ENCODE data around the gene SNRNP25. TPM values are rescaled to one million over a fixed set of nuclear protein-coding genes. Genes with fewer than 3 reads are reported as not detected.

Gene SNRNP25
- total and polyA plus RNA-seq, 2 of the 8 experiments (the other 6 are each of a cell fraction or from before 2014, with no cell fraction given), result 53.0 to 58.4 TPM

DNA sequence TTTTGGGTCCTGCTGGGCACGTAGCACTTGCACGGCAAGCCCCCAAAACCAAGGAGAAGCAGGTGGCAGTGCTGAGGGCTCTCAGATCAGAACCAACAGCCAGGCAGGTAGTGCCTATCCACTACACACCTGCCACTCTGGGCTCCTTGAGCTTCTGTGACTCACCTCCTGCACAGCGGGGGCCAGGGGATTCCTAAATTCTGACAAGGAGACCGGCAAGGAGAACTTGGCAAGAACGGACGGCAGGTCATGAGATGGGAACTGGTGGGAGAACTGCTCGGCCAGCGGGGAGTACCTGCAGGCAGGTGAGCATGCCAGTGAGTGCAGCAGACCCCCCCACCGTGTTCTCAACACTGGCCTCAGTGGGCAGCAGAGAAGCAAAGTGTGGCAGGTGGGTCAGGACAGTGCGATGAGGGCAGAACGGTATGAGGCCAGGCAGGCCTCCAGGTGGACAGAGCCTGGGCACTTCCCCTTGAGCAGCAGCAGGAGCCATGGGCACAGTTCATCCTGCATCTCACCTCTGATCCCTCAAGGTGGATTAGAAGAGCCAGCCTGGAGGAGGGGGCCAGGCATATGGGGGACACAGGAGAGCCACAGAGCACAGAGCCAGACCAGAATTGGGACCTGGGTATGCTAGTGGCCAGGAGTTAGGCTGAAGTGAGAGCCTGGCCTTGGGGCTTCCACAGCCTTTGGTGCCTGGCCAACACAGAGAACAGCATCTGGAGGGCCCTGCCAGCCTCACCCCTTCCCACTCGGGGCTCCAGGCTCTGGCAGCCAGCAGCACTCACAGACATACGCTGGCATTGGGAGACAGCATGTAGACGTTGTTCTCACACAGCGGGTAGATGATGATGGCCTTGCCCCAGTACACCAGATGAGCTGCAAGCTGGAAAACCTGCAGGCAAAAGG, 39.1 kb downstream of the SNRNP25 start (continued):
- TF ChIP-seq HDAC2 (IDR thresholded peaks at IDR 0.05; ENCODE audit: borderline replicate concordance in 1 of 2, low read depth in 2 of 2, low read length in 2 of 2) (no peak), SIRT6 (IDR thresholded peaks at IDR 0.05; ENCODE audit: low read length) (no peak), CREB1 (IDR thresholded peaks at IDR 0.05) (no peak)
